Epithelial cell of proximal tubule (primary cell): ENCODE data around the gene FOXP2. TPM values are rescaled to one million over a fixed set of nuclear protein-coding genes. Genes with fewer than 3 reads are reported as not detected.

ENCODE experiments used
- DNase-seq: peaks from one replicate; pipeline ENCODE4 v3.0.0-alpha.2; 2011; ENCODE audit warnings: low read depth
- H3K4me3 ChIP-seq: 2 replicates; pipeline ENCODE4 v1.5.1; 2011; ENCODE audit warnings: low read depth, mild to moderate bottlenecking, low read length
- total RNA-seq: library from RNA; depleted of rRNA; stranded (reverse); fragments of >200 nt; gene quantifications from 2 replicates; pipeline ENCODE4 v1.2.3, GENCODE V29; 2015
- TF ChIP-seq, protein P1 (sequence below): conservative IDR thresholded peaks from 2 replicates; pipeline ENCODE4 v1.5.1; 2012; ENCODE audit warnings: low read depth, mild to moderate bottlenecking, low read length

The FOXP2 gene
- total RNA-seq, 1 donor from 2014 or later = 0.06 TPM

DNA sequence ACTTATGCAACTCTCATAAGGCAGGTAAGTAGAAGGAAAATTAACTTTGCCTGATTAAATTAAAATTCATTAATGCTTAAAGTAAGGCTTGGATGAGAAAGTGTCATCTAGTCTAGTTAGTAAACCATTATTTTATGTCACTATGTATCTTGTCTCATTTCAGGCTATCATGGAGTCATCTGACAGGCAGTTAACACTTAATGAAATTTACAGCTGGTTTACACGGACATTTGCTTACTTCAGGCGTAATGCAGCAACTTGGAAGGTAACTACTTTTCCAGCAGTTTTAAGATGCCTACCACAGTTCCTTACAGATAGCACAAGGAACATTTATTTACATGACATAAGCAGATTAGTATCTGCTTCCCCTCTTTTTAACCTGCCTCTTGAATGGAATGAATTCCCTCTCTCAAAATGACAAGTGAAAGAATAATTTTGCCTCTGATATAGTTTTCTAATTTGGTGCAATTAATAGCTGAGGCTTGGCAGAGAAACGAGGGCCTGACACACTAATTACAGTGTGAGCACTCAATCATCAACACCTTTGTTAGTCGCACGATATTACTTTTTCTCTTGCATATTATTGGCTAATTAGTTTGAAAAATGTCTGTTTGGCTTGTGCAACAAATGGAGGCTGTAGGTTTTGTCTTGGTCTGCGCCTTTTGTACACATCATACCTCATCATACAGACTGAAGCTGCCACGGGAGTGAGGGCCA lies 245.0 kb downstream of the FOXP2 start:
- TF ChIP-seq, protein P1, sequence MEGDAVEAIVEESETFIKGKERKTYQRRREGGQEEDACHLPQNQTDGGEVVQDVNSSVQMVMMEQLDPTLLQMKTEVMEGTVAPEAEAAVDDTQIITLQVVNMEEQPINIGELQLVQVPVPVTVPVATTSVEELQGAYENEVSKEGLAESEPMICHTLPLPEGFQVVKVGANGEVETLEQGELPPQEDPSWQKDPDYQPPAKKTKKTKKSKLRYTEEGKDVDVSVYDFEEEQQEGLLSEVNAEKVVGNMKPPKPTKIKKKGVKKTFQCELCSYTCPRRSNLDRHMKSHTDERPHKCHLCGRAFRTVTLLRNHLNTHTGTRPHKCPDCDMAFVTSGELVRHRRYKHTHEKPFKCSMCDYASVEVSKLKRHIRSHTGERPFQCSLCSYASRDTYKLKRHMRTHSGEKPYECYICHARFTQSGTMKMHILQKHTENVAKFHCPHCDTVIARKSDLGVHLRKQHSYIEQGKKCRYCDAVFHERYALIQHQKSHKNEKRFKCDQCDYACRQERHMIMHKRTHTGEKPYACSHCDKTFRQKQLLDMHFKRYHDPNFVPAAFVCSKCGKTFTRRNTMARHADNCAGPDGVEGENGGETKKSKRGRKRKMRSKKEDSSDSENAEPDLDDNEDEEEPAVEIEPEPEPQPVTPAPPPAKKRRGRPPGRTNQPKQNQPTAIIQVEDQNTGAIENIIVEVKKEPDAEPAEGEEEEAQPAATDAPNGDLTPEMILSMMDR = no peak
- H3K4me3 ChIP-seq = no peak overlapping the region
- DNase-seq = no peak

GRCh38 chr7:114660126-114660486 lies 245.5 kb downstream of the FOXP2 start:
- TF ChIP-seq, protein P1 = no peak
- DNase-seq = no peak
- no peak overlapping the region for H3K4me3 ChIP-seq

GRCh38 chr7:114660753-114661152 lies 246.1 kb downstream of the FOXP2 start:
- H3K4me3 ChIP-seq = no peak overlapping the region
- TF ChIP-seq, protein P1 = no peak
- DNase-seq = no peak

GRCh38 chr7:114662002-114662677 lies 247.5 kb downstream of the FOXP2 start:
- no peak overlapping the region for H3K4me3 ChIP-seq
- no peak for DNase-seq
- TF ChIP-seq, protein P1 = no peak

GRCh38 chr7:114663502-114663901 lies 248.9 kb downstream of the FOXP2 start:
- peak; percentile 7 for DNase-seq
- no peak overlapping the region for H3K4me3 ChIP-seq
- TF ChIP-seq, protein P1 = peak; percentile 60

GRCh38 chr7:114670676-114671075 lies 256.1 kb downstream of the FOXP2 start:
- H3K4me3 ChIP-seq = no peak overlapping the region
- no peak for DNase-seq
- TF ChIP-seq, protein P1 = no peak

DNA sequence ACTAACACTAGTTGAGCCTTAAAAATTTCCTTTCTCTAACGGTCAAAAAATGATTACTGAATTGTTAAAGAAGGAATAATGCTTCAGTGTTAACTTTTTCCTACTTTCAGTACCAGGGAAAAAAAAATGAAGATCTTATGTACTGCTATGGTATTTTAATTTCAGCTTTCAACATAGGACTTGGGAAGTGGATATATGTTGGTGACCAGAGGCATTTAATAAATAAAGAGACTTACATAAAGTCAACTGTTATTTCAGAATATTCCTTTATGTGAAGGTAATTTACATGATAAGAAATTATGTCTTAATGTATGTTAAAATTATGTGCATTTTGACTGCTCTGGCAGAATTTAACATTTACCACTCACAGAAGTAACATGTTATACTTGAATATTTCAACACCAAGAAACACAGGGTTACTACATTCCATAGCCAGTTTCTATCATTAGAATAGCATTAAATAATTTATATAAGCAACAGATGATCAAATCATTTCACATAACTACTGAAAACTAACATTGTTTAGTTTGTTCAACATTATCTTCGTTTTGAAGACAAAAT lies 257.0 kb downstream of the FOXP2 start:
- TF ChIP-seq, protein P1 = no peak
- H3K4me3 ChIP-seq = no peak overlapping the region
- DNase-seq = no peak
